GM18907 (cell line): ENCODE data around the gene DNA2.
"Not testable (repeated sequence)": the region's sequence is repeated elsewhere in the genome, so short reads cannot be mapped to it uniquely, and the experiment has no call there.

ENCODE experiments used
- ATAC-seq: cut with Tn5 transposase; IDR thresholded peaks from one replicate; pipeline ENCODE4 v1.9.1; 2021; ENCODE audit warnings: mild to moderate bottlenecking, moderate library complexity; ENCODE audit not compliant: unreplicated experiment

Gene DNA2

DNA sequence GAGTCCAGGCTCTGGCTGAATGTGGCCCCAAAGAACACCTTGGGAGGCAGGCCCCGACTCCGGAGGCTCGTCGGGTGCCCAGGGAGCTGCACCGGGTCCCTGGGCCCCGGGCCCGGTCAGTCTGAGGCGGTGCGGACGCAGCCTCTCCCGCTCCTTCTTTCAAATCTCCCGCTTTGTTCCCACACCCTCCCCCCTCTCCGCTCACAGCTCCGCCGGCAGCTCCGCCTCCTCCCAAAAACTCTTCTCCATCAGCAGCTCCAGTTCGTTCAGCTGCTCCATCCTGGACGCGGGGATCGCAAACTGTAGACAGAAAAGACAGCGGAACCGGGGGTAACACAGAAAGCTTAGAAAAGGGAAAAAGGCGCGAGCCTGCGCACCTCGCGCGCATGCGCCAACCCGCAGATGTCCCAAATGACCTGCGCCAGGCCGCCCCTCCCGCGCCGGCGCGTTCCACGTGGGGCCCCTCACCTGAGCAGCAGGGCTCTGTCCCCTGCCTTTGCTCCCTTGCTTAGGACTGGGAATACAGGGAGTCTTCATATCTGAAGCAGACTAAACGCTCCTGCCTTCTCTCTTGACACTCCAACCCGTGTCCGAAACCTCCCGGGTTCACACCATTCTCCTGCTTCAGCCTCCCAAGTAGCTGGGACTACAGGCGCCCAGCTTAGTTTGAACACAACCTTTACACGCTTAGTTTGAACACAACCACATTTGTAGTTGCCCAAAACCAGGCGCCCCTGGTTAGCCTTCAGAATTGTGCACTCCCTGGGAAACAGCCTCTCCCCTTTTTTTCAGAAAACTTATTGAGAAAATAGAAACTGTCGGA, at the start of gene DNA2:
Gene DNA2 (minus strand): TSS at position 388 of the 823 bp plus-strand sequence. CDS start 109 bp downstream, at position 279.
- peak; percentile 80 for ATAC-seq

DNA sequence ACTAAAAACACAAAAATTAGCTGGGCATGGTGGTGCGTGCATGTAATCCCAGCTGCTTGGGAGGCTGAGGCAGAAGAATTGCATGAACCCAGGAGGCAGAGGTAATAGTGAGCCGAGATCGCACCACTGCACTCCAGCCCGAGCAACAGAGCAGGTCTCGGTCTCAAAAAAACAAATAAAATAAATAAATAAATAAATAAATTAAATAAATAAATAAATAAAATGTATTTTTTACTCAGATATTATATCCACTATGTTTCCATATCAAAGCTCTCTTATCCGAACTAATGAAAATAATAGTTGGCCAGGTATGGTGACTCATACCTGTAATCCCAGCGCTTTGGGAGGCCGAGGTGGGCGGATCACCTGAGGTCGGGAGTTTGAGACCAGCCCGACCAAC, 46.8 kb upstream of the DNA2 start:
- not testable (repeated sequence) for ATAC-seq

DNA sequence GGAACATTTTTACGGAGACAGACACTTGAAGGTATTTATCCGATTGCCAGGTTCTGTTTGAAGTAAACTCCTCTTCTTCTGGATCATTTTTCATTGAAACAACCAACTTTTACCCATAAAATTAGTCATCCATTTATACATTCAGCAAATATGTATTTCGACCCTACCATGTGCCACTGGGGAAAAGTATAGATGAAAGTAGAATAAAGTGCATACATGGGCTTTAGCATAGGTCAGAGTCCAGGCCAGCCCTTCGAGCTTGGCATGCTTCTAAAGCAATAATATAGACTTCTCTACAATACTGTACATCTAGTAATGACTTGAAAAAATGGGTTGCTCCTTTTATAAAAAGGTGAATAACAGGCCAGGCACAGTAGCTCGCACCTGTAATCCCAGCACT, 45.4 kb upstream of the DNA2 start:
- no peak for ATAC-seq

DNA sequence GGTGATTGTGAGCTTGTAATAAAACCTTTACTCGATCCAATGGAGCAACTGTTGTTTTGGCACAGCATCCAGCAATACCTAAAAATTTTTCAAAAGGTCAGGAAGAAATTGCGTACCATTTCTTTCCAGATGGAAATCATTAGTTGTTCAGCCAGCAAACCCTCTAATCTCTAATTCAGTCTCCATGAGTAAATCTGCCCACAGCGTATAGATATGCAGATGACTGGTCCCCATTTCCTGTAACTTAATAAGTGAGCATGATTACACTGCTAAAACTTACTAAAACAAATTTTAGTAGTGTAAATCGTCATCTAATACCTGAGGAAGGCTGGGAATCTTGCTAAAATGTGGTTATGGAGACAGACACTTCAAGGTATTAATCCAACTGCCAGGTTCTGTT, 45.0 kb upstream of the DNA2 start:
- ATAC-seq, result no peak

DNA sequence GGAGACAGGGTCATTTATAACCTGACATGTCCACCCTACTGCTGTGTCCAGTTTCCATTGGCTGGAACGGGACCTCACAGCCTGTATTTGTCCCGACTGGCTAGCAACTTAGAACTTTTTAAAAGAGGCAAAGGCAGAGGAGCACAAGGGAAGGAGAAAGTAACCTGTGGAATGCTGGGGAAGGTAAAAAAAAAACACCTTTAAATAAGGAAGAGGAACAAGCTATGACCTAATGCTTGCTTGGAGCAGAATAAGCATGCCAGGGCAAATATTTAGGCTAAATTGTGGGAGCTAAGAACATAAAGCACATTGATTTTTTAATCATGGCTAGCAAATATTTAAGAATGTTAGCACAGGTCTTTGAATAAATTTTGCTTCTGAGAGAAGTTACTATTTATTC, 44.4 kb upstream of the DNA2 start:
- not testable (repeated sequence) for ATAC-seq

DNA sequence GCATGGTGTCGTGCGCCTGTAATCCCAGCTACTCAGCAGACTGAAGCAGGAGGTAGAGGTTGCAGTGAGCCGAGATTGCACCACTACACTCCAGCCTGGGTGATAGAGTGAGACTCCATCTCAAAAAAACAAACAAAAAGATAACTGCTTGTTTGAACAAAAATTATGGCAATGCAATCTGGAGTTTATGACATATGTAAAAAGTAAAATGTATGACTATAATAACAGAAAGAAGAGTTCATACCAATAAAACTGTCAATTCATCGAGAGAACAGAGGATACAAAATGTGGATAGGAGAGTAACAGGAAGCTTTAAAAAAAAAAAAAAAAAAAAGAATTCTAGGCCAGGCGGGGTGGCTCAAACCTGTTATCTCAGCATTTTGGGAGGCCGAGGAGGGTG, 36.3 kb upstream of the DNA2 start:
- ATAC-seq, result no peak

GRCh38 chr10:68506411-68506810, 34.6 kb upstream of the DNA2 start:
- no peak for ATAC-seq

DNA sequence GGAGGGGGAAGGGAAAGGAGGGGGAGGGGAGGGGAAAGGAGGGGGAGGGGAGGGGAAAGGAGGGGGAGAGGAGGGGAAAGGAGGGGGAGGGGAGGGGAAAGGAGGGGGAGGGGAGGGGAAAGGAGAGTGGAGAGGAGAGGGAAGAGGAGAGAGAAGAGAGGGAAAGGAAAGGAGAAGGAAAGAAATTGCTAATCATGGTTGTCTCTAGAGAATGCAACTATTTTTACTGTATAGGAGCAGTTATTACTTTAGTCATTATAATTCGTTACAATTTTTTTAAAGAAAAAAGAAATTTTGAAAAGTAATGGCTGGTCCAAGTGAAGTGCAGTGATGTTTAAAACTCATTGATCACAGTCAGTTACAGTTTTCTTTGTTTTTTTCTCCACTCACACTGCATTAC, 31.1 kb upstream of the DNA2 start:
- no peak for ATAC-seq

DNA sequence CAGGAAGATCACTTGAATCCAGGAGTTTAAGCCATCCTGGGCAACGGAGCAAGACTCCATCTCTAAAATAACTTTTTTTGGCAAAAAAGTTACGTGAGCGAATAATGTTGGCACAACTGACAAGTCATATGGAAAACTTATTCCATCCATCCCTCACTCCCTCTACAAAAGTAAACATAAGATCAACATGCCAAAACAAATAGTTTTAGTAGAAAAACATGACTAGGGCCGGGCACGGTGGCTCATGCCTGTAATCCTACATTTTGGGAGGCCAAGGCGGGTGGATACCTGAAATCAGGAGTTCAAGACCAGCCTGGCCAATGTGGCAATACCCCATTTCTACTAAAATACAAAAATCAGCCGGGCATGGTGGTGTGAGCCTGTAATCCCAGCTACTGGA, 29.9 kb upstream of the DNA2 start:
- no peak for ATAC-seq

DNA sequence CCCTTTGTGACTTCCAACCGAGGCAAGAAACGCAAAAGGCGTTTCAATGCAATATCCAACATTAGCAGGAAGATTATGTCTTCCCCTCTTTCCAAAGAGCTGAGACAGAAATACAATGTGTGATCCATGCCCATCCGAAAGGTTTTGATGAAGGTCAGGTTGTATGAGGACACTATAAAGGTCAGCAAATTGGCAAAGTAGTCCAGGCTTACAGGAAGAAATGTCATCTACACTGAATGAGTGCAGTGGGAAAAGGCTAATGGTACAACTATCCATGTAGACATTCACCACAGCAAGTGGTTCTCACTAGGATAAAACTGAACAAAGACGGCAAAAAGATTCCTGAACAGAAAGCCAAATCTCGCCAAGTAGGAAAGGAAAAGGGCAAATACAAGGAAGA, 27.8 kb upstream of the DNA2 start:
- ATAC-seq, result no peak

- ATAC-seq, result no peak
Observed at GRCh38 chr10:68496072-68496471, 24.3 kb upstream of the DNA2 start.

GRCh38 chr10:68492118-68492517, 20.3 kb upstream of the DNA2 start:
- ATAC-seq, result no peak

DNA sequence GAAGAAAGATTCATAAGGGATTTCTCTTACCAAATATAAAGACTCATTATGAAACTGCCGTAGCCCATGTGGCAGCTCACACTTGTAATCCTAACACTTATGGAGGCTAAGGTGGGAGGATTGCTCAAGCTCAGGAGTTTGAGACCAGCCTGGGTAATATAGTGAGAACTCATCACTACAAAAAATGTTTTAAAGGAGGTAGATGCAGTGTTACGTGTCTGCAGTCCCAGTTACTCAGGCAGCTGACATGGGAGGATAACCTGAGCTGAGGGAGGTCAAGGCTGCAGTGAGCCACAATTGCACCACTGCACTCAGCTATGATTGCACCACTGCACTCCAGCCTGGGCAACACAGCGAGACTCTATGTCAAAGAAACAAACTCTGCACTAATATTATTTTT, 18.1 kb upstream of the DNA2 start:
- no peak for ATAC-seq

- ATAC-seq, result no peak
Observed at GRCh38 chr10:68474021-68474420, 2.2 kb upstream of the DNA2 start.

DNA sequence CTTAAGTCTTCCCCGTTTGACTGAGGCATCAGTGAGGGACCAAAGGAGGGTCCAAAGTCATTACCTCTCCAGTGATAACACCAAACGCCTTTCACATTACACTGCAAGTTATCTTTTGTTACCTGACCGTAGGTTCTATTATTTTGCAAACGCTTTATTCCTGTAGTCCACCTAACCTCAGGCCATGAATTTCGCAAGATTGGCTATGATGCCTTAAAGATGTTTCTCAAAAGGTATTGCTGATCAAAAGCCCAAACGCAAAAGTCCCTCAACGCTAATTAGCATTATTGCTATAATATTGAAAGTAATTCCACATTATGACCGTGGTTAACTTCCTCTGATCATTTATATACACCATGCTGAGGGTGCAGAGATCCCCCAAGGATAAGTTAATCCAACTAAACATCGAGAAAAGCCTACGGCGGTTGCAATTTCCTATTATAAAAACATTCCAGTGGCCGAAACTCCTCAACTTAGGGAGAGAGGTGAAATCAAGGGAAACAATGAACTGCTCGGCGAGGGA, 649 bp downstream of the DNA2 start:
- no peak for ATAC-seq

DNA sequence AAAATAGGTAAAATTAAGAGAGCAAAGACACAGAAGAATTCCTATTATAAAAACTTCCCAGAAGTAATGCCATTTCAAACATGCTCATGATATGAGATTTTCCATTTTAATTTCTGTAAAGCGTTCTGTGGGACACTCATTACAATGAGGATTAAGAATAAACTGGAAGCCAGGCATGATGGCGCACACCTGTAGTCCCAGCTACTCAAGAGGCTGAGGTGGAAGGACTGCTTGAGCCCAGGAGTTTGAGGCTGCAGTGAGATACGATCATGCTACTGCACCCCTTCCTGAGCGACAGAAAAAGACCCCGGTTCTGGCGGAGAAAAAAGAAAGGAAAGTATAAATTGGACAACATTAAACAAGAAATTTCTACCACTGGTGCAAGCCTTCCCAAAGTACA, 1.5 kb downstream of the DNA2 start:
- no peak for ATAC-seq

DNA sequence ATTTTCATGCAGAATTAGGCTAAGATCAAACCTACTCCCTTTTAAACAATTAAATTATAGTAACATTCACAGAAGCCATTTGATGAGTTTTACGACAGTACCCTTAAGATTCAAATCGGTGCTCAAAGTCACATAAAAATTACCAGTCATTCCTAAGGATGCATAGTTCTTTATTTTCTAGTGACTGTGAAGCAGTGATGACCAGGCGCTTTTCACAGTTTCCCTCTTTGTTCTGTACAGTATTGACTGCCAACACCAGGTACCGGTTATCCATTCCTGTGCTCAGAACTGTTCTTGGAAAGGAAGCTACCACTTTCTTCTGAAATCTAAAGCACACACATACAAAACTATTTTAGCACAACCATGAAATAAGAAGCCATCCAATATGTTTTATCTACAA, 1.9 kb downstream of the DNA2 start:
- no peak for ATAC-seq

DNA sequence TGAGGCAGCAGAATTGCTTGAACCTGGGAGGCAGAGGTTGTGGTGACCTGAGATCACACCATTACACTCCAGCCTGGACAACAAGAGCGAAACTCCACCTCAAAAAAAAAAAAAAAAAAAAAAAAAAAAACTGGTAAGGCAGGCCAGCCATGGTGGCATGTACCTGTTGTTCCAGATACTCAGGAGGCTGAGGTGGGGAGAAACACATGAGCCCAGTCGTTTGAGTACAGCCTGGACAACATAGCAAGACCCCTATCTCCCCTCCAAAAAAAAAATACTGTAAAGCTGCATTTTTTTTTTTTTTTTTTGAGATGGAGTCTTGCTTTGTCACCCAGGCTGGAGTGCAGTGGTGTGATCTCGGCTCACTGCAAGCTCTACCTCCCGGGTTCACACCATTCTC, 7.0 kb downstream of the DNA2 start:
- ATAC-seq, result not testable (repeated sequence)

GRCh38 chr10:68463365-68464093, 8.2 kb downstream of the DNA2 start:
- ATAC-seq, result no peak

- ATAC-seq, result no peak
Observed at GRCh38 chr10:68462536-68462935, 9.2 kb downstream of the DNA2 start.

DNA sequence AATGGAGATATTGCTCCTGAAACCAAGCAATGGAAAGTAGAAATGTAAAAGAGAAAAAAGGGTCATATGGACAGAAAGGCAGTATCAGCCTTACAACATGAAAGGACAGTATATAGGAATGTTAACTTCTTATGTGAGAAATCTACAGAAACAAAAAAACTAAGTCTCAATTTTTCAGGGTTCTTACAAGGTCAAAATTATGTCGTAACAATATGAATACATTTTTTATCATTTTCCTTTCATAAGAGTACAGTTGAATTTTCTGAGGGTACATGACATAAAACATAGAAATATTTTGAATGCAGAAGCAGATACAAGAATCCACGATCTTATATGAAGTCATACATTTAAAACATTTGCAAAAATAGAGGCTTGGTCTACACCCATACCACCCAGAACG, 10.7 kb downstream of the DNA2 start:
- ATAC-seq, result no peak

- ATAC-seq, result not testable (repeated sequence)
Observed at GRCh38 chr10:68449698-68450097, 22.1 kb downstream of the DNA2 start.
